Measurements from ENCODE around the gene SPATA31E1. TPM values are rescaled to one million over a fixed set of nuclear protein-coding genes. Genes with fewer than 3 reads are reported as not detected.

The SPATA31E1 gene
- total RNA-seq, 1 donor from 2014 or later = 0.21 TPM

GRCh38 chr9:87889065-87889881 is 6.6 kb downstream of the SPATA31E1 start:
- Mint-ChIP-seq H3K27ac (ENCODE audit: unreplicated experiment) (no peak overlapping the region), H3K27me3 (ENCODE audit: low read depth) (no peaks in the 10 kb centered on the region), H3K4me1 (no peaks in the 10 kb centered on the region), H3K36me3 (ENCODE audit: low read depth) (no peaks in the 10 kb centered on the region), H3K9me3 (peaks cover 3% of the 10 kb centered on the region), H3K4me3 (no peak overlapping the region)
- TF ChIP-seq CTCF (conservative IDR thresholded peaks at IDR 0.05) = no peak
- DNase-seq (ENCODE audit: low read depth, low spot score) = no peak

GRCh38 chr9:87889882-87890252 is 7.2 kb downstream of the SPATA31E1 start:
- no peak for TF ChIP-seq CTCF (conservative IDR thresholded peaks at IDR 0.05)
- Mint-ChIP-seq H3K27ac (ENCODE audit: unreplicated experiment) (no peak overlapping the region), H3K4me1 (no peaks in the 10 kb centered on the region), H3K4me3 (no peak overlapping the region), H3K27me3 (ENCODE audit: low read depth) (no peaks in the 10 kb centered on the region), H3K36me3 (ENCODE audit: low read depth) (no peaks in the 10 kb centered on the region), H3K9me3 (peaks cover 3% of the 10 kb centered on the region)
- DNase-seq (ENCODE audit: low read depth, low spot score) = no peak

- DNase-seq (ENCODE audit: low read depth, low spot score) = no peak
- H3K36me3 Mint-ChIP-seq (ENCODE audit: low read depth) = no peaks in the 10 kb centered on the region
- no peak overlapping the region for H3K27ac Mint-ChIP-seq (ENCODE audit: unreplicated experiment)
Observed at GRCh38 chr9:87890837-87891236, 8.2 kb downstream of the SPATA31E1 start.

GRCh38 chr9:87891754-87892153 is 9.1 kb downstream of the SPATA31E1 start:
- no peak overlapping the region for H3K4me3 Mint-ChIP-seq
- peaks cover 3% of the 10 kb centered on the region for H3K9me3 Mint-ChIP-seq
- H3K27ac Mint-ChIP-seq (ENCODE audit: unreplicated experiment) = no peak overlapping the region
- no peaks in the 10 kb centered on the region for H3K4me1 Mint-ChIP-seq
- no peak for DNase-seq (ENCODE audit: low read depth, low spot score)
- H3K36me3 Mint-ChIP-seq (ENCODE audit: low read depth) = no peaks in the 10 kb centered on the region
- H3K27me3 Mint-ChIP-seq (ENCODE audit: low read depth) = no peaks in the 10 kb centered on the region
- no peak for TF ChIP-seq CTCF (conservative IDR thresholded peaks at IDR 0.05)

More at GRCh38 chr9:87890837-87891236, 8.2 kb downstream of the SPATA31E1 start:
- H3K27me3 Mint-ChIP-seq (ENCODE audit: low read depth) = no peaks in the 10 kb centered on the region
- H3K4me3 Mint-ChIP-seq = no peak overlapping the region
- no peaks in the 10 kb centered on the region for H3K4me1 Mint-ChIP-seq
- H3K9me3 Mint-ChIP-seq = peaks cover 3% of the 10 kb centered on the region
- no peak for TF ChIP-seq CTCF (conservative IDR thresholded peaks at IDR 0.05)

- DNase-seq (ENCODE audit: low read depth, low spot score) = no peak
- no peaks in the 10 kb centered on the region for H3K4me1 Mint-ChIP-seq
- H3K36me3 Mint-ChIP-seq (ENCODE audit: low read depth) = no peaks in the 10 kb centered on the region
- H3K27ac Mint-ChIP-seq (ENCODE audit: unreplicated experiment) = no peak overlapping the region
- H3K27me3 Mint-ChIP-seq (ENCODE audit: low read depth) = no peaks in the 10 kb centered on the region
- no peak overlapping the region for H3K4me3 Mint-ChIP-seq
- H3K9me3 Mint-ChIP-seq = peaks cover 6% of the 10 kb centered on the region
- no peak for TF ChIP-seq CTCF (conservative IDR thresholded peaks at IDR 0.05)
Observed at GRCh38 chr9:87892956-87893355, 10.3 kb downstream of the SPATA31E1 start.
